HEK293 (cell line): ENCODE measurements around the gene MGMT.

ENCODE experiments used
- CTCF ChIA-PET: fragments of 350-600 bp; formaldehyde crosslinking; extraction: SDS; loops from one replicate; lab custom pipeline; 2021; ENCODE audit warnings: antibody characterized with exemption; lab: Yijun Ruan, JAX
- POLR2A ChIA-PET: fragments of 300-600 bp; formaldehyde crosslinking; extraction: SDS; loops from one replicate; lab custom pipeline; 2020; ENCODE audit warnings: antibody characterized with exemption, inconsistent platforms; lab: Yijun Ruan, JAX
- H3K27ac ChIP-seq: fragments of 200-500 bp; sonication (Bioruptor generic); 2 replicates; pipeline ENCODE4 v1.5.1; 2014; ENCODE audit warnings: low read depth, low read length, control low read depth, inconsistent platforms; ENCODE audit errors: extremely low read depth
- H3K36me3 ChIP-seq, 2 experiments: fragments of 200-500 bp in 1 of 2; sonication (Bioruptor generic) in 1 of 2; 1 replicate in 1 of 2; 2 replicates in 1 of 2; pipeline ENCODE4 v1.5.1; 2014 to 2017; ENCODE audit warnings: inconsistent platforms in 2 of 2, low read length in 2 of 2; ENCODE audit not compliant: control insufficient read depth in 2 of 2, insufficient read depth in 1 of 2
- H3K4me1 ChIP-seq: fragments of 200-500 bp; sonication (Bioruptor generic); 2 replicates; pipeline ENCODE4 v1.5.1; 2014; ENCODE audit warnings: mild to moderate bottlenecking, low read length, inconsistent platforms; ENCODE audit not compliant: control insufficient read depth, insufficient read depth
- H3K4me3 ChIP-seq: 2 replicates; pipeline ENCODE4 v1.5.1; 2011; ENCODE audit warnings: low read depth, mild to moderate bottlenecking, control low read depth, low read length, moderate library complexity
- H3K9me3 ChIP-seq: fragments of 200-500 bp; sonication (Bioruptor generic); 2 replicates; pipeline ENCODE4 v1.5.1; 2014; ENCODE audit warnings: low read depth, low read length, inconsistent platforms; ENCODE audit not compliant: control insufficient read depth, insufficient read depth
- BCL11B ChIP-seq: fragments of 450-650 bp; formaldehyde crosslinking; IDR thresholded peaks from 2 replicates; pipeline ENCODE4 v1.5.1; 2016; ENCODE audit warnings: low read depth, missing biosample characterization, missing genetic modification characterization
- GFI1B ChIP-seq: fragments of 450-650 bp; formaldehyde crosslinking; IDR thresholded peaks from 2 replicates; pipeline ENCODE4 v1.5.1; 2016; ENCODE audit warnings: missing biosample characterization, missing genetic modification characterization
- ZNF133 ChIP-seq: fragments of 450-650 bp; formaldehyde crosslinking; IDR thresholded peaks from 2 replicates; pipeline ENCODE4 v1.5.1; 2016; ENCODE audit warnings: missing biosample characterization, missing genetic modification characterization
- ZNF138 ChIP-seq: fragments of 450-650 bp; formaldehyde crosslinking; IDR thresholded peaks from 2 replicates; pipeline ENCODE4 v1.5.1; 2016; ENCODE audit warnings: missing biosample characterization, missing genetic modification characterization, borderline replicate concordance
- ZNF221 ChIP-seq: fragments of 450-650 bp; formaldehyde crosslinking; IDR thresholded peaks from 2 replicates; pipeline ENCODE4 v1.5.1; 2017; ENCODE audit warnings: missing biosample characterization, missing genetic modification characterization, borderline replicate concordance
- ZNF776 ChIP-seq: fragments of 450-650 bp; formaldehyde crosslinking; IDR thresholded peaks from 2 replicates; pipeline ENCODE4 v1.5.0; 2017; ENCODE audit warnings: missing biosample characterization, missing genetic modification characterization, borderline replicate concordance
- ZNF837 ChIP-seq: fragments of 450-650 bp; formaldehyde crosslinking; IDR thresholded peaks from 2 replicates; pipeline ENCODE4 v1.5.1; 2016; ENCODE audit warnings: missing biosample characterization, missing genetic modification characterization
- ZSCAN18 ChIP-seq: fragments of 450-650 bp; formaldehyde crosslinking; IDR thresholded peaks from 2 replicates; pipeline ENCODE4 v1.5.1; 2016; ENCODE audit warnings: missing biosample characterization, missing genetic modification characterization
- ZSCAN4 ChIP-seq: fragments of 450-650 bp; formaldehyde crosslinking; IDR thresholded peaks from 2 replicates; pipeline ENCODE4 v1.5.1; 2017; ENCODE audit warnings: missing biosample characterization, missing genetic modification characterization
- TF ChIP-seq, protein P1 (sequence below): fragments of 450-650 bp; formaldehyde crosslinking; IDR thresholded peaks from 2 replicates; pipeline ENCODE4 v1.5.1; 2016; ENCODE audit warnings: missing biosample characterization, missing genetic modification characterization
- TF ChIP-seq, protein P2 (sequence below): fragments of 450-650 bp; formaldehyde crosslinking; IDR thresholded peaks from 2 replicates; pipeline ENCODE4 v1.5.1; 2016; ENCODE audit warnings: missing biosample characterization, missing genetic modification characterization, low read depth
- TF ChIP-seq, protein P3 (sequence below): fragments of 450-650 bp; formaldehyde crosslinking; IDR thresholded peaks from 2 replicates; pipeline ENCODE4 v1.5.1; 2016; ENCODE audit warnings: missing biosample characterization, missing genetic modification characterization, borderline replicate concordance
- TF ChIP-seq, protein P4 (sequence below): fragments of 450-650 bp; formaldehyde crosslinking; IDR thresholded peaks from 2 replicates; pipeline ENCODE4 v1.5.1; 2017; ENCODE audit warnings: missing biosample characterization, missing genetic modification characterization

The MGMT gene

GRCh38 chr10:129438024-129438423 is 29.0 kb upstream of the MGMT start:
- no peak overlapping the region for H3K27ac ChIP-seq
- H3K4me3 ChIP-seq: no peak overlapping the region
- CTCF ChIA-PET: no interaction called here
- TF ChIP-seq ZSCAN18 (tag by site-specific recombination): no peak
- TF ChIP-seq GFI1B (tag by site-specific recombination): no peak
- no peak for TF ChIP-seq ZNF138 (tag by site-specific recombination)
- no peak for TF ChIP-seq ZNF776 (tag by site-specific recombination)
- TF ChIP-seq, protein P1, sequence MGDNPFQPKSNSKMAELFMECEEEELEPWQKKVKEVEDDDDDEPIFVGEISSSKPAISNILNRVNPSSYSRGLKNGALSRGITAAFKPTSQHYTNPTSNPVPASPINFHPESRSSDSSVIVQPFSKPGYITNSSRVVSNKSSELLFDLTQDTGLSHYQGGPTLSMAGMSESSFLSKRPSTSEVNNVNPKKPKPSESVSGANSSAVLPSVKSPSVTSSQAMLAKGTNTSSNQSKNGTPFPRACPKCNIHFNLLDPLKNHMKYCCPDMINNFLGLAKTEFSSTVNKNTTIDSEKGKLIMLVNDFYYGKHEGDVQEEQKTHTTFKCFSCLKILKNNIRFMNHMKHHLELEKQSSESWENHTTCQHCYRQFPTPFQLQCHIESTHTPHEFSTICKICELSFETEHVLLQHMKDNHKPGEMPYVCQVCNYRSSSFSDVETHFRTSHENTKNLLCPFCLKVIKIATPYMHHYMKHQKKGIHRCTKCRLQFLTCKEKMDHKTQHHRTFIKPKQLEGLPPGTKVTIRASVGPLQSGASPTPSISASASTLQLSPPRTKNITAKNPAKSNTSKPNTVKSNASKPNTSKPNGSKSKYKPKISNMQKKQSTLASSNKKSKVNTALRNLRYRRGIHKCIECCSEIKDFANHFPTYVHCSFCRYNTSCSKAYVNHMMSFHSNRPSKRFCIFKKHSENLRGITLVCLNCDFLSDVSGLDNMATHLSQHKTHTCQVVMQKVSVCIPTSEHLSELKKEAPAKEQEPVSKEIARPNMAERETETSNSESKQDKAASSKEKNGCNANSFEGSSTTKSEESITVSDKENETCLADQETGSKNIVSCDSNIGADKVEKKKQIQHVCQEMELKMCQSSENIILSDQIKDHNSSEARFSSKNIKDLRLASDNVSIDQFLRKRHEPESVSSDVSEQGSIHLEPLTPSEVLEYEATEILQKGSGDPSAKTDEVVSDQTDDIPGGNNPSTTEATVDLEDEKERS (tag by site-specific recombination): no peak
- TF ChIP-seq, protein P2, sequence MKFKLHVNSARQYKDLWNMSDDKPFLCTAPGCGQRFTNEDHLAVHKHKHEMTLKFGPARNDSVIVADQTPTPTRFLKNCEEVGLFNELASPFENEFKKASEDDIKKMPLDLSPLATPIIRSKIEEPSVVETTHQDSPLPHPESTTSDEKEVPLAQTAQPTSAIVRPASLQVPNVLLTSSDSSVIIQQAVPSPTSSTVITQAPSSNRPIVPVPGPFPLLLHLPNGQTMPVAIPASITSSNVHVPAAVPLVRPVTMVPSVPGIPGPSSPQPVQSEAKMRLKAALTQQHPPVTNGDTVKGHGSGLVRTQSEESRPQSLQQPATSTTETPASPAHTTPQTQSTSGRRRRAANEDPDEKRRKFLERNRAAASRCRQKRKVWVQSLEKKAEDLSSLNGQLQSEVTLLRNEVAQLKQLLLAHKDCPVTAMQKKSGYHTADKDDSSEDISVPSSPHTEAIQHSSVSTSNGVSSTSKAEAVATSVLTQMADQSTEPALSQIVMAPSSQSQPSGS (tag by site-specific recombination): no peak
- no peak for TF ChIP-seq BCL11B (tag by site-specific recombination)
- no peak for TF ChIP-seq ZNF837 (tag by site-specific recombination)
- no peak for TF ChIP-seq ZNF133
- TF ChIP-seq ZSCAN4 (tag by site-specific recombination): no peak
- TF ChIP-seq, protein P3, sequence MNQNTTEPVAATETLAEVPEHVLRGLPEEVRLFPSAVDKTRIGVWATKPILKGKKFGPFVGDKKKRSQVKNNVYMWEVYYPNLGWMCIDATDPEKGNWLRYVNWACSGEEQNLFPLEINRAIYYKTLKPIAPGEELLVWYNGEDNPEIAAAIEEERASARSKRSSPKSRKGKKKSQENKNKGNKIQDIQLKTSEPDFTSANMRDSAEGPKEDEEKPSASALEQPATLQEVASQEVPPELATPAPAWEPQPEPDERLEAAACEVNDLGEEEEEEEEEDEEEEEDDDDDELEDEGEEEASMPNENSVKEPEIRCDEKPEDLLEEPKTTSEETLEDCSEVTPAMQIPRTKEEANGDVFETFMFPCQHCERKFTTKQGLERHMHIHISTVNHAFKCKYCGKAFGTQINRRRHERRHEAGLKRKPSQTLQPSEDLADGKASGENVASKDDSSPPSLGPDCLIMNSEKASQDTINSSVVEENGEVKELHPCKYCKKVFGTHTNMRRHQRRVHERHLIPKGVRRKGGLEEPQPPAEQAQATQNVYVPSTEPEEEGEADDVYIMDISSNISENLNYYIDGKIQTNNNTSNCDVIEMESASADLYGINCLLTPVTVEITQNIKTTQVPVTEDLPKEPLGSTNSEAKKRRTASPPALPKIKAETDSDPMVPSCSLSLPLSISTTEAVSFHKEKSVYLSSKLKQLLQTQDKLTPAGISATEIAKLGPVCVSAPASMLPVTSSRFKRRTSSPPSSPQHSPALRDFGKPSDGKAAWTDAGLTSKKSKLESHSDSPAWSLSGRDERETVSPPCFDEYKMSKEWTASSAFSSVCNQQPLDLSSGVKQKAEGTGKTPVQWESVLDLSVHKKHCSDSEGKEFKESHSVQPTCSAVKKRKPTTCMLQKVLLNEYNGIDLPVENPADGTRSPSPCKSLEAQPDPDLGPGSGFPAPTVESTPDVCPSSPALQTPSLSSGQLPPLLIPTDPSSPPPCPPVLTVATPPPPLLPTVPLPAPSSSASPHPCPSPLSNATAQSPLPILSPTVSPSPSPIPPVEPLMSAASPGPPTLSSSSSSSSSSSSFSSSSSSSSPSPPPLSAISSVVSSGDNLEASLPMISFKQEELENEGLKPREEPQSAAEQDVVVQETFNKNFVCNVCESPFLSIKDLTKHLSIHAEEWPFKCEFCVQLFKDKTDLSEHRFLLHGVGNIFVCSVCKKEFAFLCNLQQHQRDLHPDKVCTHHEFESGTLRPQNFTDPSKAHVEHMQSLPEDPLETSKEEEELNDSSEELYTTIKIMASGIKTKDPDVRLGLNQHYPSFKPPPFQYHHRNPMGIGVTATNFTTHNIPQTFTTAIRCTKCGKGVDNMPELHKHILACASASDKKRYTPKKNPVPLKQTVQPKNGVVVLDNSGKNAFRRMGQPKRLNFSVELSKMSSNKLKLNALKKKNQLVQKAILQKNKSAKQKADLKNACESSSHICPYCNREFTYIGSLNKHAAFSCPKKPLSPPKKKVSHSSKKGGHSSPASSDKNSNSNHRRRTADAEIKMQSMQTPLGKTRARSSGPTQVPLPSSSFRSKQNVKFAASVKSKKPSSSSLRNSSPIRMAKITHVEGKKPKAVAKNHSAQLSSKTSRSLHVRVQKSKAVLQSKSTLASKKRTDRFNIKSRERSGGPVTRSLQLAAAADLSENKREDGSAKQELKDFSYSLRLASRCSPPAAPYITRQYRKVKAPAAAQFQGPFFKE: no peak
- no peak for TF ChIP-seq ZNF221
- TF ChIP-seq, protein P4, sequence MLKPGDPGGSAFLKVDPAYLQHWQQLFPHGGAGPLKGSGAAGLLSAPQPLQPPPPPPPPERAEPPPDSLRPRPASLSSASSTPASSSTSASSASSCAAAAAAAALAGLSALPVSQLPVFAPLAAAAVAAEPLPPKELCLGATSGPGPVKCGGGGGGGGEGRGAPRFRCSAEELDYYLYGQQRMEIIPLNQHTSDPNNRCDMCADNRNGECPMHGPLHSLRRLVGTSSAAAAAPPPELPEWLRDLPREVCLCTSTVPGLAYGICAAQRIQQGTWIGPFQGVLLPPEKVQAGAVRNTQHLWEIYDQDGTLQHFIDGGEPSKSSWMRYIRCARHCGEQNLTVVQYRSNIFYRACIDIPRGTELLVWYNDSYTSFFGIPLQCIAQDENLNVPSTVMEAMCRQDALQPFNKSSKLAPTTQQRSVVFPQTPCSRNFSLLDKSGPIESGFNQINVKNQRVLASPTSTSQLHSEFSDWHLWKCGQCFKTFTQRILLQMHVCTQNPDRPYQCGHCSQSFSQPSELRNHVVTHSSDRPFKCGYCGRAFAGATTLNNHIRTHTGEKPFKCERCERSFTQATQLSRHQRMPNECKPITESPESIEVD (tag by site-specific recombination): no peak
- TF ChIP-seq, all 188 proteins: peak for 0
- POLR2A ChIA-PET: no interaction called here
- H3K9me3 ChIP-seq: no peaks in the 10 kb centered on the region
- H3K36me3 ChIP-seq: no peaks in the 10 kb centered on the region
- H3K4me1 ChIP-seq: peaks cover 17% of the 10 kb centered on the region
